Stomach smooth muscle (tissue), 2 donors: ENCODE results near the gene PHOX2A.
"Not testable (repeated sequence)": the region's sequence is repeated elsewhere in the genome, so short reads cannot be mapped to it uniquely, and the experiment has no call there.

Source experiments
- H3K27ac ChIP-seq: one replicate; pipeline ENCODE4 v1.7.0; 2013; ENCODE audit warnings: mild to moderate bottlenecking, low read length, inconsistent platforms
- H3K27me3 ChIP-seq, 2 donors: one replicate each; pipeline ENCODE4 v1.7.0; 2013; ENCODE audit warnings: low read length in 2 of 2; ENCODE audit not compliant: insufficient read depth in 2 of 2, control insufficient read depth in 1 of 2
- H3K36me3 ChIP-seq, 2 donors: one replicate each; pipeline ENCODE4 v1.7.0; 2013; ENCODE audit warnings: low read length in 2 of 2; ENCODE audit not compliant: control insufficient read depth in 2 of 2, insufficient read depth in 2 of 2
- H3K4me1 ChIP-seq: one replicate; pipeline ENCODE4 v1.7.0; 2013; ENCODE audit warnings: low read length; ENCODE audit not compliant: control insufficient read depth, insufficient read depth
- H3K4me3 ChIP-seq, 2 donors: one replicate each; pipeline ENCODE4 v1.7.0; 2013; ENCODE audit warnings: low read length in 2 of 2
- H3K9ac ChIP-seq, 2 donors: one replicate each; pipeline ENCODE4 v1.7.0; 2013; ENCODE audit warnings: low read length in 2 of 2, mild to moderate bottlenecking in 1 of 2
- H3K9me3 ChIP-seq, 2 donors: one replicate each; pipeline ENCODE4 v1.7.0; 2013; ENCODE audit warnings: low read length in 2 of 2; ENCODE audit not compliant: control insufficient read depth in 2 of 2
- donor health status: healthy.
- donor health status: Pancreatic carcinoma.

The PHOX2A gene

GRCh38 chr11:72267956-72268617 is 24.1 kb upstream of the PHOX2A start:
- Histone ChIP-seq H3K4me3 (no peak overlapping the region), H3K27me3 (peaks cover 2 to 5% of the 10 kb centered on the region in 2 donors), H3K4me1 (no peaks in the 10 kb centered on the region), H3K36me3 (no peaks in the 10 kb centered on the region), H3K9me3 (no peaks in the 10 kb centered on the region), H3K27ac (no peak overlapping the region), H3K9ac (no peak overlapping the region)

GRCh38 chr11:72266960-72267359 is 23.0 kb upstream of the PHOX2A start:
- not testable (repeated sequence) for H3K9me3 ChIP-seq, H3K4me3 ChIP-seq, H3K27me3 ChIP-seq, H3K27ac ChIP-seq, H3K9ac ChIP-seq, H3K36me3 ChIP-seq, H3K4me1 ChIP-seq

GRCh38 chr11:72265951-72266350 is 22.0 kb upstream of the PHOX2A start:
- Histone ChIP-seq H3K27me3 (peaks cover 2 to 5% of the 10 kb centered on the region in 2 donors), H3K9me3 (no peaks in the 10 kb centered on the region), H3K4me1 (no peaks in the 10 kb centered on the region), H3K27ac (no peak overlapping the region), H3K4me3 (no peak overlapping the region), H3K36me3 (no peaks in the 10 kb centered on the region), H3K9ac (no peak overlapping the region)

GRCh38 chr11:72263361-72263760 is 19.4 kb upstream of the PHOX2A start:
- Histone ChIP-seq H3K27me3 (no peaks in the 10 kb centered on the region), H3K4me1 (no peaks in the 10 kb centered on the region), H3K4me3 (no peak overlapping the region), H3K9ac (no peak overlapping the region), H3K36me3 (no peaks in the 10 kb centered on the region), H3K9me3 (no peaks in the 10 kb centered on the region), H3K27ac (no peak overlapping the region)

GRCh38 chr11:72260574-72260973 is 16.6 kb upstream of the PHOX2A start:
- H3K27me3 ChIP-seq, result no peaks in the 10 kb centered on the region
- H3K9ac ChIP-seq, result no peak overlapping the region
- H3K27ac ChIP-seq, result no peak overlapping the region
- H3K4me1 ChIP-seq, result no peaks in the 10 kb centered on the region
- H3K36me3 ChIP-seq, result no peaks in the 10 kb centered on the region
- no peaks in the 10 kb centered on the region for H3K9me3 ChIP-seq
- H3K4me3 ChIP-seq, result no peak overlapping the region

- Histone ChIP-seq H3K27me3 (no peaks in the 10 kb centered on the region), H3K36me3 (no peaks in the 10 kb centered on the region), H3K9me3 (no peaks in the 10 kb centered on the region), H3K4me3 (no peak overlapping the region), H3K4me1 (no peaks in the 10 kb centered on the region), H3K27ac (no peak overlapping the region), H3K9ac (no peak overlapping the region)
Measured at GRCh38 chr11:72259490-72259889, 15.5 kb upstream of the PHOX2A start.

- H3K9me3 ChIP-seq, result no peaks in the 10 kb centered on the region
- no peaks in the 10 kb centered on the region for H3K27me3 ChIP-seq
- H3K27ac ChIP-seq, result no peak overlapping the region
- H3K9ac ChIP-seq, result no peak overlapping the region
- no peaks in the 10 kb centered on the region for H3K36me3 ChIP-seq
- no peaks in the 10 kb centered on the region for H3K4me1 ChIP-seq
- H3K4me3 ChIP-seq, result no peak overlapping the region
Measured at GRCh38 chr11:72257570-72257969, 13.6 kb upstream of the PHOX2A start.

- H3K9ac ChIP-seq, result no peak overlapping the region
- no peaks in the 10 kb centered on the region for H3K9me3 ChIP-seq
- no peaks in the 10 kb centered on the region for H3K36me3 ChIP-seq
- H3K4me3 ChIP-seq, result no peak overlapping the region
- H3K27me3 ChIP-seq, result peaks cover 0 to 6% of the 10 kb centered on the region in 2 donors
- no peak overlapping the region for H3K27ac ChIP-seq
- H3K4me1 ChIP-seq, result no peaks in the 10 kb centered on the region
Measured at GRCh38 chr11:72254299-72254993, 10.5 kb upstream of the PHOX2A start.

- Histone ChIP-seq H3K36me3 (no peaks in the 10 kb centered on the region), H3K27me3 (peaks cover 0 to 8% of the 10 kb centered on the region in 2 donors), H3K4me1 (no peaks in the 10 kb centered on the region)
Measured at GRCh38 chr11:72253392-72253791, 9.4 kb upstream of the PHOX2A start.

GRCh38 chr11:72251614-72252013 is 7.6 kb upstream of the PHOX2A start:
- Histone ChIP-seq H3K4me1 (no peaks in the 10 kb centered on the region), H3K9me3 (no peaks in the 10 kb centered on the region), H3K4me3 (no peak overlapping the region), H3K36me3 (no peaks in the 10 kb centered on the region), H3K27me3 (peaks cover 10 to 18% of the 10 kb centered on the region in 2 donors), H3K27ac (no peak overlapping the region), H3K9ac (no peak overlapping the region)

More at GRCh38 chr11:72253392-72253791, 9.4 kb upstream of the PHOX2A start:
- no peak overlapping the region for H3K4me3 ChIP-seq
- H3K27ac ChIP-seq, result no peak overlapping the region
- H3K9me3 ChIP-seq, result no peaks in the 10 kb centered on the region
- H3K9ac ChIP-seq, result no peak overlapping the region
